HEK293 (cell line): ENCODE measurements around the gene NAGLU.

Source experiments
- CTCF ChIP-seq: fragments of 450-650 bp; formaldehyde crosslinking; IDR thresholded peaks from 2 replicates; pipeline ENCODE4 v1.5.1; 2016; ENCODE audit warnings: missing biosample characterization, missing genetic modification characterization
- GLI4 ChIP-seq: fragments of 450-650 bp; formaldehyde crosslinking; IDR thresholded peaks from 2 replicates; pipeline ENCODE4 v1.5.1; 2016; ENCODE audit warnings: missing biosample characterization, missing genetic modification characterization
- GLIS1 ChIP-seq: fragments of 450-650 bp; formaldehyde crosslinking; IDR thresholded peaks from 2 replicates; pipeline ENCODE4 v1.5.1; 2016; ENCODE audit warnings: missing biosample characterization, missing genetic modification characterization
- GLIS2 ChIP-seq: fragments of 450-650 bp; formaldehyde crosslinking; IDR thresholded peaks from 2 replicates; pipeline ENCODE4 v1.5.1; 2016; ENCODE audit warnings: missing biosample characterization, missing genetic modification characterization
- PBX3 ChIP-seq: sonication (generic); formaldehyde crosslinking; IDR thresholded peaks from 2 replicates; pipeline ENCODE4 v1.8.1; 2022; ENCODE audit warnings: mild to moderate bottlenecking, moderate library complexity, missing genetic modification reagents
- PRDM1 ChIP-seq: fragments of 450-650 bp; formaldehyde crosslinking; IDR thresholded peaks from 2 replicates; pipeline ENCODE4; 2016; ENCODE audit warnings: missing biosample characterization, missing genetic modification characterization
- ZBTB10 ChIP-seq: fragments of 450-650 bp; formaldehyde crosslinking; IDR thresholded peaks from 2 replicates; pipeline ENCODE4 v1.5.1; 2016; ENCODE audit warnings: missing biosample characterization, missing genetic modification characterization
- ZBTB17 ChIP-seq: fragments of 450-650 bp; formaldehyde crosslinking; IDR thresholded peaks from 2 replicates; pipeline ENCODE4 v1.5.1; 2016; ENCODE audit warnings: missing biosample characterization, missing genetic modification characterization
- ZBTB26 ChIP-seq: fragments of 450-650 bp; formaldehyde crosslinking; optimal IDR thresholded peaks from 2 replicates; pipeline ENCODE3; 2016; ENCODE audit warnings: missing biosample characterization, mild to moderate bottlenecking, missing genetic modification characterization
- ZBTB8A ChIP-seq: fragments of 450-650 bp; formaldehyde crosslinking; IDR thresholded peaks from 2 replicates; pipeline ENCODE4 v1.5.1; 2016; ENCODE audit warnings: missing biosample characterization, missing genetic modification characterization
- ZNF10 ChIP-seq: fragments of 450-650 bp; formaldehyde crosslinking; IDR thresholded peaks from 2 replicates; pipeline ENCODE4 v1.5.1; 2017; ENCODE audit warnings: missing biosample characterization, missing genetic modification characterization
- ZNF184 ChIP-seq: fragments of 450-650 bp; IDR thresholded peaks from 2 replicates; pipeline ENCODE4 v1.5.1; 2018; ENCODE audit warnings: missing biosample characterization, mild to moderate bottlenecking, missing genetic modification characterization
- ZNF19 ChIP-seq: fragments of 450-650 bp; formaldehyde crosslinking; IDR thresholded peaks from 2 replicates; pipeline ENCODE4; 2016; ENCODE audit warnings: missing biosample characterization, missing genetic modification characterization, low read depth
- ZNF280C ChIP-seq: fragments of 450-650 bp; formaldehyde crosslinking; IDR thresholded peaks from 2 replicates; pipeline ENCODE4 v1.5.1; 2016; ENCODE audit warnings: missing biosample characterization, missing genetic modification characterization
- ZNF292 ChIP-seq: fragments of 450-650 bp; formaldehyde crosslinking; IDR thresholded peaks from 2 replicates; pipeline ENCODE4 v1.5.1; 2016; ENCODE audit warnings: low read depth, missing biosample characterization, missing genetic modification characterization, borderline replicate concordance
- ZNF324 ChIP-seq: fragments of 450-650 bp; formaldehyde crosslinking; IDR thresholded peaks from 2 replicates; pipeline ENCODE4 v1.5.1; 2016; ENCODE audit warnings: missing biosample characterization, missing genetic modification characterization
- ZNF354C ChIP-seq: fragments of 450-650 bp; formaldehyde crosslinking; IDR thresholded peaks from 2 replicates; pipeline ENCODE4 v1.5.1; 2016; ENCODE audit warnings: missing biosample characterization, missing genetic modification characterization, low read depth, borderline replicate concordance
- ZNF423 ChIP-seq: fragments of 450-650 bp; formaldehyde crosslinking; IDR thresholded peaks from 2 replicates; pipeline ENCODE4 v1.5.1; 2016; ENCODE audit warnings: missing biosample characterization, missing genetic modification characterization
- ZNF433 ChIP-seq: fragments of 450-650 bp; formaldehyde crosslinking; IDR thresholded peaks from 2 replicates; pipeline ENCODE4 v1.5.1; 2016; ENCODE audit warnings: missing biosample characterization, missing genetic modification characterization, low read depth
- ZNF549 ChIP-seq: fragments of 450-650 bp; IDR thresholded peaks from 2 replicates; pipeline ENCODE4 v1.5.1; 2018; ENCODE audit warnings: missing biosample characterization, missing genetic modification characterization, mild to moderate bottlenecking, inconsistent platforms, moderate library complexity
- ZNF558 ChIP-seq: fragments of 450-650 bp; formaldehyde crosslinking; IDR thresholded peaks from 2 replicates; pipeline ENCODE4 v1.5.1; 2016; ENCODE audit warnings: missing biosample characterization, missing genetic modification characterization
- ZNF654 ChIP-seq: fragments of 450-650 bp; formaldehyde crosslinking; IDR thresholded peaks from 2 replicates; pipeline ENCODE4 v1.5.1; 2016; ENCODE audit warnings: low read depth, missing biosample characterization, missing genetic modification characterization
- ZNF660 ChIP-seq: fragments of 450-650 bp; IDR thresholded peaks from 2 replicates; pipeline ENCODE4 v1.5.1; 2018; ENCODE audit warnings: missing biosample characterization, mild to moderate bottlenecking, missing genetic modification characterization
- ZNF707 ChIP-seq: fragments of 450-650 bp; formaldehyde crosslinking; IDR thresholded peaks from 2 replicates; pipeline ENCODE4 v1.5.1; 2016; ENCODE audit warnings: missing biosample characterization, missing genetic modification characterization
- ZNF843 ChIP-seq: fragments of 450-650 bp; formaldehyde crosslinking; IDR thresholded peaks from 2 replicates; pipeline ENCODE4 v1.5.1; 2016; ENCODE audit warnings: missing biosample characterization, missing genetic modification characterization
- ZSCAN16 ChIP-seq: fragments of 450-650 bp; formaldehyde crosslinking; IDR thresholded peaks from 2 replicates; pipeline ENCODE4 v1.5.1; 2016; ENCODE audit warnings: missing biosample characterization, missing genetic modification characterization
- ZSCAN18 ChIP-seq: fragments of 450-650 bp; formaldehyde crosslinking; IDR thresholded peaks from 2 replicates; pipeline ENCODE4 v1.5.1; 2016; ENCODE audit warnings: missing biosample characterization, missing genetic modification characterization
- ZSCAN4 ChIP-seq: fragments of 450-650 bp; formaldehyde crosslinking; IDR thresholded peaks from 2 replicates; pipeline ENCODE4 v1.5.1; 2017; ENCODE audit warnings: missing biosample characterization, missing genetic modification characterization

Gene NAGLU

GRCh38 chr17:42554250-42555121 is 18.4 kb downstream of the NAGLU start (continued):
- TF ChIP-seq ZNF184 (tag by site-specific recombination) (no peak), ZNF19 (no peak), ZNF433 (tag by site-specific recombination) (no peak), ZSCAN16 (tag by site-specific recombination) (no peak), ZNF423 (tag by site-specific recombination) (peak; percentile 73), PRDM1 (tag by site-specific recombination) (no peak), GLIS2 (tag by site-specific recombination) (peak; percentile 90), PBX3 (CRISPR knock-in tag) (peak; percentile 96), ZNF660 (no peak; the same call in 1 of the 2 replicates), ZSCAN4 (tag by site-specific recombination) (no peak), ZBTB10 (tag by site-specific recombination) (0 out of 2 replicates have a peak, but pooled peaks have one; percentile 23), ZNF10 (peak; percentile 96), ZNF654 (tag by site-specific recombination) (no peak), ZNF324 (tag by site-specific recombination) (no peak; the same call in 1 of the 2 replicates), ZNF549 (tag by site-specific recombination) (no peak), GLI4 (tag by site-specific recombination) (peak; percentile 20; the same call in 1 of the 2 replicates), CTCF (tag by site-specific recombination) (peak; percentile 73), ZBTB8A (peak; percentile 62), GLIS1 (tag by site-specific recombination) (peak; percentile 92), ZNF354C (tag by site-specific recombination) (no peak), ZNF558 (tag by site-specific recombination) (no peak), ZNF843 (peak; percentile 53; the same call in 1 of the 2 replicates), ZNF707 (tag by site-specific recombination) (no peak), ZBTB17 (tag by site-specific recombination) (peak; percentile 97), ZSCAN18 (tag by site-specific recombination) (no peak), ZBTB26 (tag by site-specific recombination) (peak; percentile 97), ZNF280C (tag by site-specific recombination) (no peak), ZNF292 (no peak)
